Nephron progenitor cell (in vitro differentiated cells): ENCODE measurements around the gene SGTA.
A peak's percentile ranks its signal among the peaks of the same experiment; 100 is the strongest.

Source experiments
- DNase-seq: peaks from one replicate; pipeline ENCODE4 v3.0.0; 2021
- H3K27ac Mint-ChIP-seq: 2 replicates; pipeline ENCODE4 v1.8.0; 2021; ENCODE audit warnings: mild to moderate bottlenecking, moderate library complexity, mixed read lengths
- H3K27me3 Mint-ChIP-seq: 2 replicates; pipeline ENCODE4 v1.8.0; 2021; ENCODE audit warnings: mild to moderate bottlenecking, low read depth, mixed read lengths; ENCODE audit not compliant: poor library complexity
- H3K36me3 Mint-ChIP-seq: 2 replicates; pipeline ENCODE4 v1.8.0; 2021; ENCODE audit warnings: low read depth, mixed read lengths
- H3K4me1 Mint-ChIP-seq: 2 replicates; pipeline ENCODE4 v1.8.0; 2021; ENCODE audit warnings: mixed read lengths
- H3K4me3 Mint-ChIP-seq: 2 replicates; pipeline ENCODE4 v1.8.0; 2021; ENCODE audit warnings: mild to moderate bottlenecking, moderate library complexity, mixed read lengths
- H3K9me3 Mint-ChIP-seq: 2 replicates; pipeline ENCODE4 v1.8.0; 2021; ENCODE audit warnings: mild to moderate bottlenecking, moderate library complexity, mixed read lengths
- TF ChIP-seq, protein P1 (sequence below): fragments of 200-600 bp; sonication (generic); IDR thresholded peaks from 2 replicates; pipeline ENCODE4 v1.5.0; 2021; ENCODE audit warnings: antibody characterized with exemption

SGTA gene

DNA sequence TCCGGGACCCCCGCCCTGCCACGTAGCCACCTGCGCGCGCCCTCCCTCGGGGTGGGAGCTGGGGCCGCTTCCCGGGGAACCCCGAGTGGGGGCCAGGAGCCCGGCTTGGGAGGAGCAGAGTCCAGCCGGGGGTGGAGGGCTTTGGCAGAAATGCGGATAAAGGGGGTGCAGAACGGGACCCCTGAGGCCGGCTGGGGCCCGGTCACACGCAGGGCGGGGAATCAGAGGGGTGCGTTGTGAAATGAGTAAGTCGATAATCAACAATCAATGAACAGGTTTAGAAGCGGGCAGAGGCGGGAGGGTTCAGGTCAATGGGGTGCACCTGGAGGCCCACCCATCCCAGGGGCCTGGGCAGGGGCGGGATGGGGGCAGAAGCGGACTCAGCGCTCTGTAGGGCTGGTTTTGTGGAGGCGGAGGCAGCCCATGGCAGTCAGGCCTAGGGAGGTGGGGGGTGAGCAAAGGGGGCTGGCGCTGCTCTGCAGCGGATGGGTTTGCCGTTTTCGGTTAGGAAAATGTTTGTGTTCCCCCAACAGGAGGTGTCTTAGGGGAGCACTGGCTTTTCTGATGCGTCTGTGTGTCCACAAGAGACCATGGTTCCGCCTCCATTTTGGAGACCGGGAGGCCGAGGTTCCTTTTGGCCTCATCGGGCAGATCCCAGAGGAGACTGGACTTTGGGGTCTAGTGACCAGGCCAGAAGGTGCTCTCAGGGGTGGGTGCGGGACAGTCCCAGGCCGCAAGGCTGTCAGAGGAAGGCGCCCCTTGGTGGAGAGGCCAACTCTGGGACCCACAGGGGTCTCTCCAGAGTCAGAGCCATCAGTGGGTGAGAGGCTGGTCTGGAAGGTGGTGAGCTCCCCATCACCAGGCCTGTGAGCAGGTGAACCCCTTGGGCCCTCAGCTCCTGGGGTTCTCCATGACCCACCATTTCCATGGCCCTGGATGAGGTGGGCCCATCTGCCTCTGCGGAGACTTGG, 61.2 kb downstream of the SGTA start:
- H3K27ac Mint-ChIP-seq: no peak overlapping the region

DNA sequence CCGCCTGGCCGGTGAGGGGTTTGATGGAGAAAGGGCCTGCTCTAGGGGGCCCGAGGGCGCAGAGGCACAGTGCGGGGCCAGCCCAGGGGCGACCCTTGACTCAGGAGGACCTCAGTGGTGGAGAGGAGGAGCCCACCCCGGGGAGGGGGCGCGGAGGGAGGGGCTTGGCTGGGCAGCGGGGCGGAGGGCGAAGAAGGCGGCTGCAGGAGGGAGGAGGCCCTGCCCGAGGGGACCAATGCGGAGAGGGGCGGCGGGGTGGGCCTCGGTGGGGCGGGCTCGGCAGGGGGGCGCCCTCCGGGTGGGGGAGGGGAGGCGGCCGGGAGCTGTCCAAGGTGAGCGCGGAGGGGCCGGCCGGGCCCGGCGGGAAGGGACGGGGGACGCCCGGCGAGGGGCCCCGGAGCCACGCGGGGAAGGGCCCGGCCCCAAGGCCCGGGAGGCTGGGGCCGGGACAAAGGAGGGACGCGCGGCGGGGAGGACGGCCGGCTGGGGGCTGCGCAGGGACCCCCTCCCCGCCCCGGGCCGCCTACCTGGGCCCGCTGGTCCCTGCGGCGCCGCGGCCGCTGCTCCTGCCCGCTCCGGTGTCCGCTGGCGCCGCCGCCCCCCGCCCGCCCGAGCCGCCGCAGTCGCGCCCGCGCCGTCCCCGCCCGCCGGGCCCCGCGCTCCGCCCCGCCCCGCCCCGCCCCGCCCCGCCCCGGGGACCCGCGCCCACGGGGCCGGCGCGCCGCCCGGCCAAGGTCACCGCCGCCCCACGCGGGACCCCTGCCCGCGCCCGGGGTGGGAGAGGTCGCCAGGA, 62.1 kb downstream of the SGTA start, which contains the start of gene DIRAS1:
Gene DIRAS1, minus strand, starts transcription at position 596 of the 793 bp plus-strand sequence. CDS start 3,566 bp downstream, outside the sequence.
- peaks cover under 1% of the 10 kb centered on the region for H3K9me3 Mint-ChIP-seq
- H3K4me3 Mint-ChIP-seq: peak within 1 kb of the TSS; percentile 72
- H3K27me3 Mint-ChIP-seq: peaks cover 69% of the 10 kb centered on the region
- H3K4me1 Mint-ChIP-seq: peaks cover 12% of the 10 kb centered on the region
- DNase-seq: peak; percentile 65
- no peaks in the 10 kb centered on the region for H3K36me3 Mint-ChIP-seq
- no peak within 1 kb of the TSS for H3K27ac Mint-ChIP-seq
- TF ChIP-seq, protein P1, sequence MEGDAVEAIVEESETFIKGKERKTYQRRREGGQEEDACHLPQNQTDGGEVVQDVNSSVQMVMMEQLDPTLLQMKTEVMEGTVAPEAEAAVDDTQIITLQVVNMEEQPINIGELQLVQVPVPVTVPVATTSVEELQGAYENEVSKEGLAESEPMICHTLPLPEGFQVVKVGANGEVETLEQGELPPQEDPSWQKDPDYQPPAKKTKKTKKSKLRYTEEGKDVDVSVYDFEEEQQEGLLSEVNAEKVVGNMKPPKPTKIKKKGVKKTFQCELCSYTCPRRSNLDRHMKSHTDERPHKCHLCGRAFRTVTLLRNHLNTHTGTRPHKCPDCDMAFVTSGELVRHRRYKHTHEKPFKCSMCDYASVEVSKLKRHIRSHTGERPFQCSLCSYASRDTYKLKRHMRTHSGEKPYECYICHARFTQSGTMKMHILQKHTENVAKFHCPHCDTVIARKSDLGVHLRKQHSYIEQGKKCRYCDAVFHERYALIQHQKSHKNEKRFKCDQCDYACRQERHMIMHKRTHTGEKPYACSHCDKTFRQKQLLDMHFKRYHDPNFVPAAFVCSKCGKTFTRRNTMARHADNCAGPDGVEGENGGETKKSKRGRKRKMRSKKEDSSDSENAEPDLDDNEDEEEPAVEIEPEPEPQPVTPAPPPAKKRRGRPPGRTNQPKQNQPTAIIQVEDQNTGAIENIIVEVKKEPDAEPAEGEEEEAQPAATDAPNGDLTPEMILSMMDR: no peak

More for the DNA sequence above, 61.2 kb downstream of the SGTA start:
- Mint-ChIP-seq H3K4me3 (peak overlapping the region; percentile 72), H3K36me3 (no peaks in the 10 kb centered on the region), H3K4me1 (peaks cover 12% of the 10 kb centered on the region), H3K9me3 (no peaks in the 10 kb centered on the region), H3K27me3 (peaks cover 77% of the 10 kb centered on the region)
- peak; percentile 30 for DNase-seq
- TF ChIP-seq, protein P1: no peak

DNA sequence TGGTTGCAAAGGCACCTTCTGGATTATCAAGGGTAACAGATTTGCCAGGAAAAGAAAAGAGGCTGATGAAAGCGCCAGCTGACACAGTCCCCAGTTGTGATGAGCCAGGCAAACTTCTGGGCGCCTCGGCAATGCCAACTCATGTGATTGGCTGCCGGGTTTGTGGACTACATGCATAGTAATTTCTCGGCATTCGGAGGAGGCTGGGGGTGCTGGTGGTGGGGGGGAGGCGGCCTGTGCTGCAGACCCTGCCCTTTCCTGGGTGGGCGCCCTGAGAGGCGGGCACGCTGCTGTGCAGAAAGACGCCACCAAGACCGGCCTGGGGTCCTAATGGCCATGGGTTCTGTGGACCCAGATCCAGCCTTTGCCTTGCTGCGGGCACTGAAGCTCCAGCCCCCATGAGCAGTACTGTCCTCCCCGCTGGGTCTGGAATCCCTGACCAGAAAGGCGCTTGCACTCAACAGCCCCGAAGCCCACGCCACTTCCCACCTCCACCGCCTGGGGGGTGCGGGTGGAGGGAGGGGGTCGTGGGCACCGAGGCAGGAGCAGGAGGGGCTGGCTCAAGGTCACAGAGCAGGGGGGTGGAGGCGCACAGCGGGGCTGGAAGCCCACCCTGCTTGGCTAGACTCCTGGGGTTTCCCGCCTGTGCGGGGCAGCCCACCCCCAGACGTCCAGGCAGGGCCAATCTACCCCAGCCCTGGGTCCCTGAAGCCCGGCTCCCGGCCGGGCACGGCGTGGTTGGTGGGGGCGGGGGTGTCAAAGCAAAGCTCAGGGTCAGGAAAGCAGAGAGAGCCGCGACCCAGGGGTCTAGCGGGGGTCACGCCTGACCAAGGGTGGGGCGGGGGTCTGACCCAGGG, 62.9 kb downstream of the SGTA start:
- H3K27ac Mint-ChIP-seq: no peak overlapping the region
- H3K9me3 Mint-ChIP-seq: peaks cover 9% of the 10 kb centered on the region
- H3K36me3 Mint-ChIP-seq: no peaks in the 10 kb centered on the region
- peak; percentile 29 for DNase-seq
- H3K4me3 Mint-ChIP-seq: peak overlapping the region; percentile 61
- H3K4me1 Mint-ChIP-seq: peaks cover 12% of the 10 kb centered on the region
- TF ChIP-seq, protein P1: no peak
- H3K27me3 Mint-ChIP-seq: peaks cover 66% of the 10 kb centered on the region

DNA sequence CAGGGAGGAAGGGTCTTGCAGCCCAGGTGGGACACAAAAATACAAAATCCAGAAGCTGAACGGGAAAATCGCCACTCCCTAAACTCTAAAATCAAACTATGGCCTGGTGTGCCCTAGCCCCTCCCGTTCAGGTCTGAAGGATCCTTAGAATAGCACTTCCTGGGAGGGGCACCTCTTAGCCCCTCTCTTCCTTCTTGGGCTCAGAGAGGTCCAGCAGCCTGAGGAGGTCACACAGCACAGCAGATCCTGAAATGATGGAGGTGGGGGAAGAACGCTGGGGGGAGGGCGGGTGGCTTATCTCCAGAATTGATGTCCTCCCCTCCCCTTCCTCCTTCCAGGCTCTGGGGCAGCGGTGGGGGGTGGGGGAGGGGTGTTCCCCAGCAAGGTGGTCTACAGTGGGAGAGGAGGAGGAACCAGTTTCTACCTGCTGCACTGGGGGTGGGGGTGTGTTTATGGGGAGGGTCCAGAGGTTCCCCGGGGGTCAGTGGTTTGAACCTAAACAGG, 63.8 kb downstream of the SGTA start:
- Mint-ChIP-seq H3K36me3 (no peaks in the 10 kb centered on the region), H3K9me3 (peaks cover 12% of the 10 kb centered on the region), H3K27ac (no peak overlapping the region), H3K27me3 (peaks cover 63% of the 10 kb centered on the region), H3K4me1 (peaks cover 9% of the 10 kb centered on the region), H3K4me3 (peak overlapping the region; percentile 61)
- DNase-seq: no peak
- TF ChIP-seq, protein P1: no peak
